Measurements from ENCODE around the gene MAGEE1.

- TF ChIP-seq EZH2phosphoT487 (IDR thresholded peaks at IDR 0.05; ENCODE audit: low read depth): no peak
- TF ChIP-seq CTCF (IDR thresholded peaks at IDR 0.05; ENCODE audit: low read depth, low read length): no peak
These were observed 28.5 kb upstream of the MAGEE1 start for GRCh38 chrX:76398970-76399369.
